Cardiac muscle cell (in vitro differentiated cells and primary cell): ENCODE data around the gene FXYD2. TPM values are rescaled to one million over a fixed set of nuclear protein-coding genes. Genes with fewer than 3 reads are reported as not detected.

Experiments
- DNase-seq, 2 donors: peaks; one replicate each; pipeline versions ENCODE4 v3.0.0 to v3.0.0-alpha.2; 2010 to 2017; ENCODE audit warnings: low read depth in 1 of 2, low spot score in 1 of 2
- H3K27ac ChIP-seq: fragments of 200-600 bp; sonication (generic); 2 replicates; pipeline ENCODE4 v1.5.1; 2016
- H3K27me3 ChIP-seq: fragments of 200-600 bp; sonication (generic); 2 replicates; pipeline ENCODE4 v1.6.0; 2016; ENCODE audit warnings: control low read depth
- H3K36me3 ChIP-seq: fragments of 200-600 bp; sonication (generic); 2 replicates; pipeline ENCODE4 v1.5.1; 2016; ENCODE audit warnings: control low read depth
- H3K4me1 ChIP-seq: fragments of 200-600 bp; sonication (generic); 2 replicates; pipeline ENCODE4 v1.8.1; 2017; ENCODE audit warnings: low read depth, mild to moderate bottlenecking, mixed run types
- H3K4me3 ChIP-seq: fragments of 200-600 bp; sonication (generic); 2 replicates; pipeline ENCODE4 v1.5.1; 2016; ENCODE audit warnings: mild to moderate bottlenecking
- H3K9me3 ChIP-seq: fragments of 200-600 bp; sonication (generic); 2 replicates; pipeline ENCODE4 v1.5.1; 2017; ENCODE audit warnings: low read depth, mild to moderate bottlenecking, control low read depth
- polyA plus RNA-seq: library from polyadenylated mRNA; unstranded; fragments of >200 nt; fragmentation: Nextera tagmentation; extraction: Ambion mirVana; gene quantifications from 2 replicates; pipeline ENCODE4 v1.2.1, GENCODE V29; 2016
- total RNA-seq: library from RNA; depleted of rRNA; stranded (reverse); fragments of >200 nt; gene quantifications from 2 replicates; pipeline ENCODE4 v1.2.3, GENCODE V29; 2016
- TF ChIP-seq, protein P1 (sequence below): IDR thresholded peaks from 2 replicates; pipeline ENCODE4 v1.5.1; 2012; ENCODE audit warnings: low read depth, mild to moderate bottlenecking, low read length

Gene FXYD2
- total and polyA plus RNA-seq, 2 experiments from 2014 or later = 2.3 to 2.4 TPM

DNA sequence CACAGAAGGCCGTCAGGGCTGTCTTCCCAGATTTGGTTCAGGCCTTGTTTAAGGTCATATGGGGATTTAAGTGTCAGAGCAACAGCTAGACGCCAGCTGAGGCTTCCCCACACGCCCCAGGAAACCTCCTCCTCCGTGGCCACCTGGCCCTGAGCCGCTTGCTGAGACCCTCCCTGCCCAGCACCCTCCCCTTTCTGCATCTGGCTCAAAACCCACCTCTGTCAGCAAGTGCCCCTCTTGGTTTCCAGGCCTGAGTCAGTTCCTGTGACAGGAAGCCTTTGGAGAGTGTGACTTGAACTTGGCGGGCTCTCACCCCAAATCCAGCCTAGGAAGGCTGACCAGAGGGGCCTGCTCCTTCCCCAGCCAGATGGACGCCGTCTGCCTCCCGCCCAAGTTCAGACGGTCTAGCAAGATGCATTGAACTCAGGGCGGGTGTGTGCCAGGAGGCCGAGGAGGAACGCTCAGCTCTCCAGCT lies 561 bp downstream of the FXYD2 start:
- TF ChIP-seq, protein P1, sequence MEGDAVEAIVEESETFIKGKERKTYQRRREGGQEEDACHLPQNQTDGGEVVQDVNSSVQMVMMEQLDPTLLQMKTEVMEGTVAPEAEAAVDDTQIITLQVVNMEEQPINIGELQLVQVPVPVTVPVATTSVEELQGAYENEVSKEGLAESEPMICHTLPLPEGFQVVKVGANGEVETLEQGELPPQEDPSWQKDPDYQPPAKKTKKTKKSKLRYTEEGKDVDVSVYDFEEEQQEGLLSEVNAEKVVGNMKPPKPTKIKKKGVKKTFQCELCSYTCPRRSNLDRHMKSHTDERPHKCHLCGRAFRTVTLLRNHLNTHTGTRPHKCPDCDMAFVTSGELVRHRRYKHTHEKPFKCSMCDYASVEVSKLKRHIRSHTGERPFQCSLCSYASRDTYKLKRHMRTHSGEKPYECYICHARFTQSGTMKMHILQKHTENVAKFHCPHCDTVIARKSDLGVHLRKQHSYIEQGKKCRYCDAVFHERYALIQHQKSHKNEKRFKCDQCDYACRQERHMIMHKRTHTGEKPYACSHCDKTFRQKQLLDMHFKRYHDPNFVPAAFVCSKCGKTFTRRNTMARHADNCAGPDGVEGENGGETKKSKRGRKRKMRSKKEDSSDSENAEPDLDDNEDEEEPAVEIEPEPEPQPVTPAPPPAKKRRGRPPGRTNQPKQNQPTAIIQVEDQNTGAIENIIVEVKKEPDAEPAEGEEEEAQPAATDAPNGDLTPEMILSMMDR = no peak
- DNase-seq = peak in 1 of 2 donors; percentile 80
- H3K9me3 ChIP-seq = no peaks in the 10 kb centered on the region
- no peaks in the 10 kb centered on the region for H3K27me3 ChIP-seq
- H3K4me1 ChIP-seq = peaks cover under 1% of the 10 kb centered on the region
- no peak overlapping the region for H3K4me3 ChIP-seq
- H3K36me3 ChIP-seq = no peaks in the 10 kb centered on the region
- no peak overlapping the region for H3K27ac ChIP-seq

DNA sequence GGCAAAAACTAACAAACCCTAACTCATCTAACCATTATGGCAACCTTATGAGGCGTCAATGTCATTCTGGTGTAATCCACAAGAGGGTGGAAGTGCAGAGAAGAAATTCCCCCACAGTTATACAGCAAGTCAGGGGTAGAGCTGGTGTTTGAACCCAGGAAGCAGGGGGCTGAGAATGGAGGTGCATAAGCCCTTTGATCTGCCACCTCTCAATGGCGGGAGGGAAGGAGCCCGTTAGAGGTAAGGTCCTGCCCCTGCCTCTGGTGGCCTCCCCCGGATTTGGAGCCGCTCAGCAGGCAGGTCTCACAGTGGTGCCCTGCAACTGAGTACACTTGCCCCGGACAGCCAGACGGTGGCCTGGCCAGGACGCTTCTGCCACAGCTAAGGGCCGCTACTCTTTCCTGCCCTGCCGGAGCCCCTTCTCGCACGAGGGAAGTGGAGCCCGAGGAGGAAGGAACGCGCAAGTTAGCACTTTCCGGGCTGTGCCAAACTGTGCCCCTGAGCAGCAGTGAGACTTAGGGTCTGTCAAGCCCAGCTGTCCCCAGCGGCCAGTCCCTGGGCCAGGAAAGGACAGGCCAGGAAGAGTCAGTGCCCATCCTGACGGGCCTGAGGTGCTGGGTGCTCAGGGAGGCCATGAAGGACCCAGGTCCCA lies 1.1 kb downstream of the FXYD2 start:
- DNase-seq = peak in 1 of 2 donors; percentile 29
- no peak overlapping the region for H3K4me3 ChIP-seq
- no peaks in the 10 kb centered on the region for H3K36me3 ChIP-seq
- TF ChIP-seq, protein P1 = peak; percentile 18
- no peaks in the 10 kb centered on the region for H3K4me1 ChIP-seq
- no peaks in the 10 kb centered on the region for H3K27me3 ChIP-seq
- no peak overlapping the region for H3K27ac ChIP-seq
- no peaks in the 10 kb centered on the region for H3K9me3 ChIP-seq

DNA sequence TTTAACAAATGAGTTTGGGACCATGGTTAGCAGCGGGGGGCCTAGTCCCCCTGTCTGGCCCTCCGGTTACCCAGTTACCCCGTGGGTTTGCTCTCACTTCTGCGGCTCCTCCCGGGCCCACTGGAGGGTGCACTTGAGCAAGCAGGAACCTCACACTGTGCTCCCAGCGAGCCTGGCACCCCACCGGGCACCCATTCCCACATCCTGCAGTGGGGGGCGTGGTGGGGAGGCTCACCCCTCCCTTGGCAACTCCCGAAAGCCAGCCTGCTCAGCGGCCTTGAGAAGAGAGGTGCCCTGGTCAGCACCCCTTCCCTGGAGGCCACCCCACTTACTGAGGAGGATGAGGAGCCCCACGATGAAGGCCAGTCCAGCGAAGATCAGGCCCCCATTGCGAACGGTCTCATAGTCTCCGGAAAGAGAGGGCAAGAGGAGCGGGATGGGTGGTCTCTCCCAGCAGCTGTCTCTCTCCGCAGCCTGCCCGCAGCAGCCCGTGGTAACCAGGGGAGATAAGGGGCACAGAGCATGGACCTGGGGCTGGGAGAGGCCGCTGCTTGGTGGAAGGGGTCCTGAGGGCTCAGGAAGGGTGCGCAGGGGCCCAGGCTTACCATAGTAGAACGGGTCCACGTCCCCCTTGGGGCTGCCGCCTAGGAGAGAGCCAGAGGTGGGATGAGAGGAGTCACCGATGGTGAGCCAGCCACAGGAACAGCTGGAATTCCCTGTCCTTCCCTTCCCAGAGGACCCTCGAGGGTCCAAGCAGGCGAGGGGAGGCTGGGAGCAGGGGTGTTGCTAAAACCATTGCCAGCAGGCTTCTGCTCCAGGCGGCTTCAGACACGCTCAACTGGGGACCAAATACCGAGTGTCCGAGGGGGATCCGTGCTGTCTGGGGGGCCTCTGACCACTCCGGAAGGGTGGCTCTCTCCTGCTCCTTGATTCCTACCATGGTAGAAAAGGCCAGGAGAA lies 2.2 kb downstream of the FXYD2 start:
- Histone ChIP-seq H3K4me3 (no peak overlapping the region), H3K36me3 (no peaks in the 10 kb centered on the region), H3K4me1 (no peaks in the 10 kb centered on the region), H3K27me3 (no peaks in the 10 kb centered on the region), H3K27ac (no peak overlapping the region), H3K9me3 (no peaks in the 10 kb centered on the region)
- peak in 1 of 2 donors; percentile 45 for DNase-seq
- TF ChIP-seq, protein P1 = peak; percentile 74

DNA sequence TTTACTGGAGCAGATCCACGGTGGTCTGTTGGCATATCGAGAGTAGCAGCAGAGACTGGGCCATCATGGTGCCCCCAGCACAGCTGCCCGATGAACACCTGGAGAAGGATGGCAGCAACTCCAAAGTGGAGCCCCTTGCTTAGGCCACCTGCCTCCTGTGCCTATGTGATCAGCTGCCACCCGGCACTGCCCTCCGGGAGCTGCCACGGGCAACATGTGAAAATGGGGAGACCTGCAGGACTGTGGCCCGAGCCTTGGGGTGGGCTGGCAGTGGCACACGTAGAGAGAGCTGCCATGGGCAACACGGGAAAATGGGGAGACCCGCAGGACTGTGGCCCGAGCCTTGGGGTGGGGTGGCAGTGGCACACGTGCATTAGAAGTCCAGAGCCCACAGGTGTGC lies 3.1 kb downstream of the FXYD2 start:
- H3K4me3 ChIP-seq = no peak overlapping the region
- no peaks in the 10 kb centered on the region for H3K27me3 ChIP-seq
- TF ChIP-seq, protein P1 = no peak
- no peaks in the 10 kb centered on the region for H3K4me1 ChIP-seq
- no peak overlapping the region for H3K27ac ChIP-seq
- no peak for DNase-seq
- H3K36me3 ChIP-seq = no peaks in the 10 kb centered on the region
- H3K9me3 ChIP-seq = no peaks in the 10 kb centered on the region

DNA sequence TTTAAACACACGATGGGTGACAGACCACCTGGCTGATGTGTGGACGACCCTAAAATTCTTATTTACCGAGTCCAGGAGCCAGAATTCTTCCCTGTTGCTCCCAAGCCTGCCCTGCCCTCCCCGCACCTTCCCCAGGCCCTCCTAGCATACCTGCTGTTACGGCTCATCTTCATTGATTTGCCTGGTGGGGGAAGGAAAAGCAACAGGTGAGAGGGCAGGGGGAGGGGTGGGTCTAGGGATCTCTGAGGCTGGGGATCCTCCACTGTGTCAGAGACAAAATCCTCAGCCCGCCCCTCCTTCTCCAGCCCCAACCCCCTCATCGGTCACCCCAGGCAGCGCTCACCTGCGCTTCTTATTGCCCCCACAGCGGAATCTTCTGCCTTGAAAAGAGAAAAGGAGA lies 4.0 kb downstream of the FXYD2 start:
- Histone ChIP-seq H3K9me3 (no peaks in the 10 kb centered on the region), H3K36me3 (no peaks in the 10 kb centered on the region), H3K4me3 (no peak overlapping the region), H3K4me1 (peaks cover 7% of the 10 kb centered on the region), H3K27me3 (no peaks in the 10 kb centered on the region), H3K27ac (no peak overlapping the region)
- TF ChIP-seq, protein P1 = no peak
- DNase-seq = no peak
